GM12873 (cell line): ENCODE results near the gene AFTPH.

ENCODE experiments used
- CTCF ChIP-seq: IDR thresholded peaks from 2 replicates; pipeline ENCODE4 v1.5.1; 2012; ENCODE audit warnings: low read depth, mild to moderate bottlenecking, moderate library complexity, low read length, control low read depth; ENCODE audit not compliant: insufficient read depth; ENCODE audit errors: missing control alignments

The AFTPH gene

GRCh38 chr2:64489081-64489751 lies 34.9 kb upstream of the AFTPH start:
- no peak for TF ChIP-seq CTCF

- no peak for TF ChIP-seq CTCF
Observed at GRCh38 chr2:64491426-64491825, 32.7 kb upstream of the AFTPH start.

GRCh38 chr2:64492272-64492671 lies 31.9 kb upstream of the AFTPH start:
- TF ChIP-seq CTCF: no peak

GRCh38 chr2:64492821-64493220 lies 31.3 kb upstream of the AFTPH start:
- no peak for TF ChIP-seq CTCF

GRCh38 chr2:64493788-64494187 lies 30.3 kb upstream of the AFTPH start:
- no peak for TF ChIP-seq CTCF

GRCh38 chr2:64498438-64498837 lies 25.7 kb upstream of the AFTPH start:
- no peak for TF ChIP-seq CTCF

GRCh38 chr2:64500549-64500948 lies 23.6 kb upstream of the AFTPH start:
- no peak for TF ChIP-seq CTCF

GRCh38 chr2:64501946-64502345 lies 22.2 kb upstream of the AFTPH start:
- no peak for TF ChIP-seq CTCF
